Mesendoderm (in vitro differentiated cells): ENCODE data around the gene HMGXB3.
A peak's percentile ranks its signal among the peaks of the same experiment; 100 is the strongest.
"Not testable (repeated sequence)": the region's sequence is repeated elsewhere in the genome, so short reads cannot be mapped to it uniquely, and the experiment has no call there.

Source experiments
- DNase-seq: peaks from one replicate; pipeline ENCODE4 v3.0.0; 2013
- H2AK5ac ChIP-seq: 2 replicates; pipeline ENCODE4 v1.6.1; 2013; ENCODE audit warnings: low read length, inconsistent platforms
- H2BK120ac ChIP-seq: 2 replicates; pipeline ENCODE4 v1.6.1; 2013; ENCODE audit warnings: low read depth, mild to moderate bottlenecking, low read length, moderate library complexity, mixed read lengths
- H2BK15ac ChIP-seq: replicated peaks from 2 replicates; pipeline ENCODE4 v1.6.1; 2013; ENCODE audit warnings: low read depth, mild to moderate bottlenecking, moderate library complexity
- H2BK5ac ChIP-seq: 2 replicates; pipeline ENCODE4 v1.6.1; 2013; ENCODE audit warnings: low read length, inconsistent platforms
- H3K18ac ChIP-seq: 2 replicates; pipeline ENCODE4 v1.6.1; 2013; ENCODE audit warnings: mild to moderate bottlenecking, low read length, mixed read lengths
- H3K23ac ChIP-seq: one replicate; pipeline ENCODE4 v1.6.1; 2013; ENCODE audit warnings: low read length
- H3K27ac ChIP-seq: 2 replicates; pipeline ENCODE4 v1.5.1; 2013; ENCODE audit warnings: low read depth, mild to moderate bottlenecking, inconsistent platforms, low read length, moderate library complexity
- H3K27me3 ChIP-seq: 2 replicates; pipeline ENCODE4 v1.6.1; 2013; ENCODE audit warnings: low read length, control low read depth, mild to moderate bottlenecking, inconsistent platforms; ENCODE audit not compliant: insufficient read depth, poor library complexity
- H3K36me3 ChIP-seq: 2 replicates; pipeline ENCODE4 v1.6.1; 2013; ENCODE audit warnings: low read length, inconsistent platforms; ENCODE audit not compliant: control insufficient read depth, insufficient read depth
- H3K4ac ChIP-seq: one replicate; pipeline ENCODE4 v1.6.1; 2013; ENCODE audit warnings: low read depth, mild to moderate bottlenecking, low read length, moderate library complexity
- H3K4me1 ChIP-seq: 2 replicates; pipeline ENCODE4 v1.6.1; 2013; ENCODE audit warnings: low read depth, low read length, inconsistent platforms; ENCODE audit not compliant: control insufficient read depth
- H3K4me2 ChIP-seq: 2 replicates; pipeline ENCODE4 v1.6.1; 2013; ENCODE audit warnings: low read length
- H3K4me3 ChIP-seq: 2 replicates; pipeline ENCODE4 v1.5.1; 2013; ENCODE audit warnings: mild to moderate bottlenecking, low read length
- H3K56ac ChIP-seq: one replicate; pipeline ENCODE4 v1.6.1; 2013; ENCODE audit warnings: low read length
- H3K79me1 ChIP-seq: 2 replicates; pipeline ENCODE4 v1.6.1; 2013; ENCODE audit warnings: low read length, inconsistent platforms
- H3K79me2 ChIP-seq: 2 replicates; pipeline ENCODE4 v1.6.1; 2013; ENCODE audit warnings: mild to moderate bottlenecking, low read length; ENCODE audit not compliant: control insufficient read depth, insufficient read depth
- H3K9ac ChIP-seq: 2 replicates; pipeline ENCODE4 v1.6.1; 2013; ENCODE audit warnings: low read length, inconsistent platforms
- H4K5ac ChIP-seq: one replicate; pipeline ENCODE4 v1.6.1; 2013; ENCODE audit warnings: low read length
- H4K8ac ChIP-seq: one replicate; pipeline ENCODE4 v1.6.1; 2013; ENCODE audit warnings: low read depth, mild to moderate bottlenecking, control low read depth, low read length, moderate library complexity
- WGBS: extraction: QIAGEN DNeasy Blood & Tissue Kit; methylation state at CpG from one replicate; pipeline ENCODE4 v1.1.7; 2013; ENCODE audit warnings: low lambda C conversion rate, missing lambda C conversion rate; ENCODE audit not compliant: insufficient coverage; ENCODE audit errors: extremely low coverage; 5-methylcytosine and 5-hydroxymethylcytosine counted together

Gene HMGXB3

GRCh38 chr5:150044712-150045111, 44.2 kb downstream of the HMGXB3 start:
- H2BK120ac ChIP-seq = no peak overlapping the region
- no peak overlapping the region for H2BK5ac ChIP-seq
- H3K36me3 ChIP-seq = peaks cover 13% of the 10 kb centered on the region
- no peak overlapping the region for H2AK5ac ChIP-seq
- WGBS = no CpG with 5 or more reads among the region's 7 CpGs
- H3K27me3 ChIP-seq = no peaks in the 10 kb centered on the region
- H3K9ac ChIP-seq = no peak overlapping the region
- no peak overlapping the region for H3K4ac ChIP-seq
- H3K23ac ChIP-seq = no peak overlapping the region
- no peak overlapping the region for H3K27ac ChIP-seq
- no peak overlapping the region for H3K4me3 ChIP-seq
- H3K18ac ChIP-seq = no peak overlapping the region
- no peak overlapping the region for H4K8ac ChIP-seq
- H3K4me2 ChIP-seq = no peak overlapping the region
- no peak for DNase-seq
- no peak overlapping the region for H4K5ac ChIP-seq
- H2BK15ac ChIP-seq = no peak overlapping the region
- no peaks in the 10 kb centered on the region for H3K4me1 ChIP-seq
- no peaks in the 10 kb centered on the region for H3K79me1 ChIP-seq
- no peak overlapping the region for H3K56ac ChIP-seq
- no peaks in the 10 kb centered on the region for H3K79me2 ChIP-seq

DNA sequence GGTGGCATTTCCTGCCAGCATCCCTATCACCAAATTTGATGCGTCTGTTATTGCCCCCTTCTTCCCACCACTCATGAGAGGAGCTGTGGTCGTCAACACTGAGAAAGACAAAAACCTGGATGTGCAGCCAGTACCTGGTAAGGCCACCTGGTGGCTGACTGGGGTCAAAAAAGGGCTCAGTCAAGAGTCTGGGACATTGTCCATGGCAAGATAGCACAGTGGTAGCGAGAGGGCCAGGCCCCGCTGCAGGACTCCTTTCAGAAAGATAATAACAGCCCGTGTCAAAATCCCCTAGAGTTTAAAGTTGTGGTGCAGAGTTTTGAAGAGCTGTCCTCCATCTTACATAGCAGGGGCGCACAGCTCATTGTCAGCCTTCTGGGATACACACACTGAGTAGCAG, 45.0 kb downstream of the HMGXB3 start:
- Histone ChIP-seq H2BK120ac (no peak overlapping the region), H3K27me3 (no peaks in the 10 kb centered on the region), H3K36me3 (peaks cover 17% of the 10 kb centered on the region), H3K79me2 (no peaks in the 10 kb centered on the region), H4K5ac (no peak overlapping the region), H3K18ac (no peak overlapping the region), H3K4me2 (no peak overlapping the region), H3K4ac (no peak overlapping the region), H3K79me1 (no peaks in the 10 kb centered on the region), H3K4me1 (no peaks in the 10 kb centered on the region), H3K9ac (no peak overlapping the region), H4K8ac (no peak overlapping the region), H3K56ac (no peak overlapping the region), H3K4me3 (no peak overlapping the region), H2AK5ac (no peak overlapping the region), H3K27ac (no peak overlapping the region), H2BK5ac (no peak overlapping the region), H3K23ac (no peak overlapping the region), H2BK15ac (no peak overlapping the region)
- WGBS = no CpG with 5 or more reads among the region's 6 CpGs
- peak; percentile 27 for DNase-seq

- Histone ChIP-seq H2AK5ac (no peak overlapping the region), H3K27ac (no peak overlapping the region), H3K9ac (no peak overlapping the region), H3K79me1 (no peaks in the 10 kb centered on the region), H3K18ac (no peak overlapping the region), H3K27me3 (no peaks in the 10 kb centered on the region), H2BK120ac (no peak overlapping the region), H3K79me2 (no peaks in the 10 kb centered on the region), H3K4ac (no peak overlapping the region), H3K4me1 (no peaks in the 10 kb centered on the region), H2BK15ac (no peak overlapping the region), H3K23ac (no peak overlapping the region), H3K56ac (no peak overlapping the region), H3K4me2 (no peak overlapping the region), H3K36me3 (peaks cover 19% of the 10 kb centered on the region), H2BK5ac (no peak overlapping the region), H3K4me3 (no peak overlapping the region), H4K8ac (no peak overlapping the region), H4K5ac (no peak overlapping the region)
- no CpG with 5 or more reads among the region's 6 CpGs for whole genome bisulfite sequencing
- no peak for DNase-seq
Observed at GRCh38 chr5:150046031-150046430, 45.5 kb downstream of the HMGXB3 start.

DNA sequence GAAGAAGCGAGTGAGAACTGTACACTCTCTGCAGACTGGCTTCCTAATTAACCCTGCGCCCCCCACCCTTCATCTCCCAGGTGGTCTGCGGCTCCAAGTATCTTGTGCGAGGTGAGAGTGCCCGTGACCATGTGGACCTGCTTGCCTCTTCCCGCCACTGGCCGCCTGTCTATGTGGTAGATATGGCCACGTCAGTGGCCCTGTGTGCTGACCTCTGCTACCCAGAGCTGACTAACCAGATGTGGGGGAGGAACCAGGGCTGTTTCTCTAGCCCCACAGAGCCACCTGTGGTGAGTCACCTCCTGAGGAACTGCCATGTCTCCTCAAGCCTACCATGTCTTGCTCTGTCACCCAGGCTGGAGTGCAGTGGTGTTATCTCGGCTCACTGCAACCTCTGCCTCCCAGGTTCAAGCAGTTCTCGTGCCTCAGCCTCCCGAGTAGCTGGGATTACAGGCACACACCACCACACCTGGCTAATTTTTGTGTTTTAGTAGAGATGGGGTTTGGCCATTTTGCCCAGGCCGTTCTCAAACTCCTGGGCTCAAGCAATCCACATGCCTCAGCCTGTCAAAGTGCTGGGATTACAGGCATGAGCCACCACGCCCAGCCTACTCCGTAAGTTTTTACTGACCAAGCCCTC, 49.8 kb downstream of the HMGXB3 start:
- not testable (repeated sequence) for H3K4me2 ChIP-seq, H3K27ac ChIP-seq, H3K9ac ChIP-seq, H2AK5ac ChIP-seq, H2BK15ac ChIP-seq, H3K4me1 ChIP-seq, DNase-seq, H3K18ac ChIP-seq, H3K27me3 ChIP-seq, H3K56ac ChIP-seq, H3K79me2 ChIP-seq, H3K79me1 ChIP-seq, H3K4me3 ChIP-seq, H2BK120ac ChIP-seq, H3K4ac ChIP-seq, H2BK5ac ChIP-seq, H3K23ac ChIP-seq, H4K8ac ChIP-seq, H4K5ac ChIP-seq
- H3K36me3 ChIP-seq = peaks cover 24% of the 10 kb centered on the region
- WGBS = no CpG with 5 or more reads among the region's 14 CpGs

- Histone ChIP-seq H2AK5ac (no peak overlapping the region), H3K79me2 (no peaks in the 10 kb centered on the region), H3K4ac (no peak overlapping the region), H4K5ac (no peak overlapping the region), H4K8ac (no peak overlapping the region), H3K4me1 (no peaks in the 10 kb centered on the region), H2BK15ac (no peak overlapping the region), H2BK5ac (no peak overlapping the region), H3K4me3 (no peak overlapping the region), H3K27ac (no peak overlapping the region), H3K23ac (no peak overlapping the region), H3K27me3 (no peaks in the 10 kb centered on the region), H3K18ac (no peak overlapping the region), H3K9ac (no peak overlapping the region), H3K79me1 (no peaks in the 10 kb centered on the region), H3K4me2 (no peak overlapping the region), H3K56ac (no peak overlapping the region), H3K36me3 (peaks cover 26% of the 10 kb centered on the region), H2BK120ac (no peak overlapping the region)
- WGBS = no CpG with 5 or more reads among the region's 18 CpGs
- DNase-seq = no peak
Observed at GRCh38 chr5:150051657-150052195, 51.2 kb downstream of the HMGXB3 start.
